Esophagus muscularis mucosa (tissue), 3 donors: Measurements from ENCODE around the gene PSMB2.

Experiments used
- CTCF ChIP-seq, 3 experiments: fragments of 200-600 bp in 2 of 3; fragments of 450-650 bp in 1 of 3; sonication (generic) in 2 of 3; IDR thresholded peaks; one replicate each; pipeline ENCODE4 v1.5.1; 2017 to 2019; ENCODE audit warnings: antibody characterized with exemption in 3 of 3, mild to moderate bottlenecking in 2 of 3, moderate library complexity in 1 of 3
- POLR2AphosphoS5 ChIP-seq, 2 donors: sonication (generic); formaldehyde crosslinking; IDR thresholded peaks; one replicate each; pipeline ENCODE4 v1.6.1; 2017; ENCODE audit warnings: antibody characterized with exemption in 2 of 2

GRCh38 chr1:35555212-35555584 is 86.1 kb downstream of the PSMB2 start:
- TF ChIP-seq CTCF (IDR thresholded peaks at IDR 0.05) (no peak), POLR2AphosphoS5 (IDR thresholded peaks at IDR 0.05) (no peak)
